GM21786 (cell line): ENCODE data around the gene UEVLD.

ENCODE experiments used
- ATAC-seq: cut with Tn5 transposase; IDR thresholded peaks from one replicate; pipeline ENCODE4 v1.9.1; 2021; ENCODE audit not compliant: unreplicated experiment

UEVLD gene

DNA sequence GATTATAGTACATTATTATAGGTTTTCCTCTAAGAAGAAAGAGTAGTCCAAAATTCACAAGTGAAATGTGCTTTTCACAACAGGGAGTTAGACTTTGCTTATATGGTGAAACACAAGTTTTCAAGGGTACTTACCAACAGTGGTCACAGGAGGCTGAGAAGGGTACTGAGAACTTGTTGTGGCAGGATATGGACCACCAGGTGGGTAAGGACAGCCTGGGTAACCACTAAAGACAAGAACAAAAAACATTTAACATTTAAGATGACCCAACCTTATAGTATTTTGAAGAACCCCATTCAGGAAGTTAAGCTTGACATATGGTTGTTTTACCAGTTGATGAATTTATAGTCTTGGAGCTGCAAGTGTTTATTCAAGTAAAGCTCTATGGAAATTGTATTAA is 86.2 kb downstream of the UEVLD start:
- no peak for ATAC-seq

- no peak for ATAC-seq
Observed at GRCh38 chr11:18501629-18502028, 86.9 kb downstream of the UEVLD start.

DNA sequence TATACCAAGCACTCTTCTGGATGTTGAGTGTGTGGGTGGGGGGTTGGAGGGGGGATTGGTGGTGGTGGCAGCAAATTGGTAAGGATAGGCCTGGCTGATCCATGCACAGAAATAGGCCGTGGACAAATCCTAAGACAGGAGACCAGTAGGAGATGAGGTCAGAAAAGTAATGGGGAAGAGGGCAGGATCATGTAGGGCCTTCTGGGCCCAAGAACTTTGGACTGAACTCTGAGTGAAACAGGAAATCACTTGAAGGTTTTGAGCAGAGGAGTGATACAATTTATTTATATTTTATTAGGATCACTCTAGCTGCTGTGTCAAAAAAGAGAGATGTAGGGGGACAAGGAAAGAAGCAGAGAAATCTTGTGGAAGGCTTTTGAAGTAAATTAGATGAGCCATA is 90.5 kb downstream of the UEVLD start:
- ATAC-seq: no peak

- ATAC-seq: no peak
Observed at GRCh38 chr11:18495703-18496102, 92.8 kb downstream of the UEVLD start.

- ATAC-seq: no peak
Observed at GRCh38 chr11:18495271-18495670, 93.3 kb downstream of the UEVLD start.

DNA sequence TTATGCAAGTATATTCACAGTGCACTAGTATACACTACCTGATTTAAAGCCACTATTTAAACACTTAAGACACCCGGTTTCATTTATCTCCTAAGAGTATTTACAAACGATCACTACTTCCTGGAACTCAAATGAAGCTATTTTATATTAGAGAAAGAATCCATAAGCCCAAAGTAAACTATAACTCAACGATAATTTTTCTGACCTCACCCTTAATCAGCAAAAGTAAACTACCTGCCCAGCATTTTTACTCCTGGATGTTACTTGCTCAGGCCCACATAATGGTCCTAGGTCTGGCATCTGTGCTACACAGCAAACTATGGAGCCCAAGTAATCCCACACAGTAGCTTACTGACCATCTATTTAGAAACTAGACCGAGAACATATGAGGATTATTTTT is 95.2 kb downstream of the UEVLD start:
- ATAC-seq: no peak

DNA sequence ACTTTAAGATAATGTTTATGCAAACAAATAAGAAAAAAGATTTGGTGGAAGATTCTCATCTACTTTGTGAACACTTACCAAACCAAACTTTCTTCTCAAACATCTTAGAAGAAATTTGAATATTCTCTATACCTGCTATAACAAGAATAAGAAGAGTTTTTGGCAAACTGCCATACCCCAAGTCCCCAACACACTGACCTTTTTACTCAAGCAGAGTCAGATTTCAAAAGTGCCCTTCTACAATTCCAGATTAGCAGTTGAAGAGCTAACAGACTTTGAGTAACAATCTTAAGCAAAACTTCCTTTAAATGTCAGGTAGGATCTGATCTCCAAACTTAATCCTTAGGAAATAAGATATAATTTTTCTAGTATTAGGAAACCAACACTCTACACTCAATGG is 95.6 kb downstream of the UEVLD start:
- ATAC-seq: no peak

GRCh38 chr11:18491924-18492323 is 96.6 kb downstream of the UEVLD start:
- no peak for ATAC-seq

GRCh38 chr11:18490736-18491485 is 97.6 kb downstream of the UEVLD start:
- no peak for ATAC-seq

GRCh38 chr11:18490319-18490718 is 98.2 kb downstream of the UEVLD start:
- ATAC-seq: no peak

DNA sequence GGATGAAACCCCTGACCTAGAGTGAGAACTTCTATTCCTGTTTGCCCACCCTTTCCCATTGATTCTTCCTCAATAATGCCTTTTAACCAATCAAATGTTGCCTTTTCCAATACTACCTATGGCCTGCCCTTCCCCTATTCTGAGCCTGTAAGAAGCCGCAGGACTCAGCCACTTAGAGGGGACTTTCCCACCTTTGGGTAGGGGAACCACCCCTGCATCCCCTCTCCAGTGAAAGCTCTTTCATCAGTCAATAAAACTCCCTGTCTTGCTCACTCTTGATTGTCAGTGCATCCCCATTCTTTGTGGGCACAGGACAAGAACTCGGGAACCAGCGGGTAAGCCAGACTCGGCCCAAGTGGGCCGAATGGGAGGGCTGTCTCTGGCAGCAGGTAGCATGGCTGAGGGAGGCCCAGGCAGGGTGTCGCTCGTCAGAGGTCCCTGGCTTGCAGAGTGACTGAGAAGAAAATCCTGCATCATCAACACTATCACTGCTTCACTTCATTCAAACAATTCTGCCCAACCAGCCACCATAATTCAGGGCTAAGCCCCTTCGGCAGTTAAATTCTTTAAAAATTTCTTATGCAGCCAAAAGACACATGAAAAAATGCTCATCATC is 102.5 kb downstream of the UEVLD start:
- peak; percentile 56 for ATAC-seq
